ENCODE measurements around the gene LIMA1. TPM values are rescaled to one million over a fixed set of nuclear protein-coding genes. Genes with fewer than 3 reads are reported as not detected.
A peak's percentile ranks its signal among the peaks of the same experiment; 100 is the strongest.
"Not testable (repeated sequence)": the region's sequence is repeated elsewhere in the genome, so short reads cannot be mapped to it uniquely, and the experiment has no call there.

Gene LIMA1
- total RNA-seq, 3 donors from 2014 or later = 128 to 162 (median 156) TPM

GRCh38 chr12:50251619-50252252 lies 31.6 kb downstream of the LIMA1 start:
- peaks cover 0 to 8% of the 10 kb centered on the region in 2 donors for H3K4me1 ChIP-seq
- H3K27ac ChIP-seq = peak overlapping the region; percentile 62 to 71
- no peaks in the 10 kb centered on the region for H3K27me3 ChIP-seq
- H3K4me3 ChIP-seq = no peak overlapping the region
- intact Hi-C loops (cut with DNase I; ENCODE audit: low total_unique reads) = no loop called here
- H3K9me3 ChIP-seq = no peaks in the 10 kb centered on the region
- H3K36me3 ChIP-seq = no peaks in the 10 kb centered on the region
- no peak for DNase-seq (ENCODE audit: low spot score in 2 of 2)
- TF ChIP-seq POLR2A (IDR thresholded peaks at IDR 0.05) = no peak
- TF ChIP-seq CTCF (IDR thresholded peaks at IDR 0.05) = no peak
- TF ChIP-seq POLR2AphosphoS5 (IDR thresholded peaks at IDR 0.05) = no peak

DNA sequence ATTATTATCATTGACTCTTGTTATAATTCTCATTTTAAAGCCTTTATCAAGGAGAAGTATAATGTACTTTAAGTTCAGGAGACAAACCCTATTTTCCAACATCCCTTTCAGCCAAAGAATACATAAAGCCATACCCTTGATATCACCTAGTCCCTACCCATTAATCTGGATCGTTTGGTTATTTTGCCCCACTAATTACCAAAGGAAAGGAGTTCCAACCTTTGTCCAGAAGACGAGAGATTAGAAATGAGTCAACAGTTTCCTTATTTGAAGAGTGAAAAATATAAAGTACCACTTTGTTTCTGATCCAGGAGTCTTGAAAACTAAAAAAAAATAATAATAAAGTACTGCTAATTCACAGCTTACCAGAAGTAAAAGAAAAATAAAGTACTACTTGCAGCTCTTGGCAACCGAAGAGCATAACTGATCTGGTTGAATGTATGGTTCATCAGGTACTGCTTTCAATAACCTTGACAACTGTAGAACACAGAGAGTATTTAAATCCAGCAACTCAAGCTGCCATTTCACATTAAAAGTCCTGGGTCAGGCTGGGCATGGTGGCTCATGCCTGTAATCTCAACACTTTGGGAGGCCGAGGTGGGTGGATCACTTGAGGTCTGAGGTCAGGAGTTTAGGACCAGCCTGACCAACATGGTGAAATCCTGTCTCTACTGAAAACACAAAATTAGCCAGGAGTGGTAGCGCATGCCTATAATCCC lies 33.7 kb downstream of the LIMA1 start:
- no peak for TF ChIP-seq POLR2AphosphoS5 (IDR thresholded peaks at IDR 0.05)
- no peak for TF ChIP-seq CTCF (IDR thresholded peaks at IDR 0.05)
- no peak for TF ChIP-seq POLR2A (IDR thresholded peaks at IDR 0.05)
- Histone ChIP-seq H3K4me3 (no peak overlapping the region), H3K4me1 (peaks cover 0 to 4% of the 10 kb centered on the region in 2 donors), H3K36me3 (no peaks in the 10 kb centered on the region), H3K27ac (peak overlapping the region; percentile 33 to 62), H3K9me3 (no peaks in the 10 kb centered on the region), H3K27me3 (no peaks in the 10 kb centered on the region)
- no peak for DNase-seq (ENCODE audit: low spot score in 2 of 2)
- intact Hi-C loops (cut with DNase I; ENCODE audit: low total_unique reads) = no loop called here

DNA sequence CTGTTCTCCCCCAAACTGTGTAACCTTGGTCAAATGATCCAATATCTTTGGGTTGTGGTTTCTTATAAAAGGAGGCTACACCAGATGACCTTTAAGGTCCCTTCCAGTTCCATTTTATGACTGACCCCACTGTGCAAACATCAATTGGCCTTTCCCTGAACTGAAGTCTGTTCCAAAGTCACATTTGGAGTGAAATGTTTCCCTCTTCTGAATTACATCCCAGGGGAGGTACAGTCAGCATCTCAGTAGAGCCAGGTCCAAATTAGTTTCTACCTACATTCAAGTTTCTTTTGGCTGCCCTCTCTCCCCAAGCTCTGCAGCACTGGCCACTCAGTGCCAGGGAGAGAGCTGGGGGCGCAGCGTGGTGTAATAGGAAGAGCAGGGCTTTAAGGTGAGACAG lies 34.4 kb downstream of the LIMA1 start:
- Histone ChIP-seq H3K27ac (peak overlapping the region; percentile 0 to 2), H3K27me3 (no peaks in the 10 kb centered on the region), H3K4me1 (no peaks in the 10 kb centered on the region), H3K36me3 (no peaks in the 10 kb centered on the region), H3K4me3 (no peak overlapping the region), H3K9me3 (no peaks in the 10 kb centered on the region)
- intact Hi-C loops (cut with DNase I; ENCODE audit: low total_unique reads) = no loop called here
- TF ChIP-seq CTCF (IDR thresholded peaks at IDR 0.05) (no peak), POLR2A (IDR thresholded peaks at IDR 0.05) (no peak), POLR2AphosphoS5 (IDR thresholded peaks at IDR 0.05) (no peak)
- DNase-seq (ENCODE audit: low spot score in 2 of 2) = no peak

DNA sequence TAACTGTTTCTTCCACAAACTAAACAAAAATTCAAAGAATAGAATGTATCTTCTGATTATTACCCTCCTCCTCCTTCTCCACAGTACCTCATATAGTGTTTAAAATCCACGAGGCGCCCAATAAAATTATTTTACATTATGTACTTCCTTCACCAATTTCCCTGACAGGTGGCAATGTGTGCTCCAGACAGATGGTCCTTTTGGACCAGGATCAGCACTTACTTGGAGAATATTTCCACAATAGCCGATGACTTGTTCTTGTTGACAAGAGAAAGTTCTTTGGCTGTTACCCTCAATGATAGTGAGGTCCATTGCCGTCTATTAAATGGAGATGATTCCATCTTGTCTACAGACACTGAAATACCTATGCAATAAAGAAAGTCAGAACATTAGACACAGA lies 34.9 kb downstream of the LIMA1 start:
- H3K27ac ChIP-seq = peak overlapping the region; percentile 0 to 2
- no peaks in the 10 kb centered on the region for H3K27me3 ChIP-seq
- H3K4me1 ChIP-seq = no peaks in the 10 kb centered on the region
- intact Hi-C loops (cut with DNase I; ENCODE audit: low total_unique reads) = no loop called here
- H3K36me3 ChIP-seq = no peaks in the 10 kb centered on the region
- no peak overlapping the region for H3K4me3 ChIP-seq
- no peaks in the 10 kb centered on the region for H3K9me3 ChIP-seq
- TF ChIP-seq POLR2AphosphoS5 (IDR thresholded peaks at IDR 0.05) (no peak), POLR2A (IDR thresholded peaks at IDR 0.05) (no peak), CTCF (IDR thresholded peaks at IDR 0.05) (no peak)
- no peak for DNase-seq (ENCODE audit: low spot score in 2 of 2)

GRCh38 chr12:50247665-50248064 lies 35.7 kb downstream of the LIMA1 start:
- intact Hi-C loops (cut with DNase I; ENCODE audit: low total_unique reads); H3K36me3 ChIP-seq; DNase-seq (ENCODE audit: low spot score in 2 of 2); H3K4me1 ChIP-seq; H3K27me3 ChIP-seq; H3K4me3 ChIP-seq; H3K9me3 ChIP-seq: not testable (repeated sequence)
- H3K27ac ChIP-seq = peak overlapping the region; percentile 60 to 85
